GM12878 (cell line): ENCODE results near the gene GALNTL6. TPM values are rescaled to one million over a fixed set of nuclear protein-coding genes. Genes with fewer than 3 reads are reported as not detected.
A peak's percentile ranks its signal among the peaks of the same experiment; 100 is the strongest.

Source experiments
- ATAC-seq: fragments of 200-7000 bp; cut with Tn5 transposase; 3 replicates; pipeline ENCODE4 v1.9.1; 2020; ENCODE audit warnings: mild to moderate bottlenecking, moderate library complexity
- BruUV-seq: library from RNA; stranded (reverse); fragments of 400-500 nt; replicated peaks from 2 replicates; lab custom pipeline; 2021; lab: Mats Ljungman, UMichigan
- CTCF ChIA-PET: fragments of 300-600 bp; sonication (Branson Sonifier 250); formaldehyde crosslinking; extraction: SDS; loops from one replicate; lab custom pipeline; 2021; ENCODE audit warnings: inconsistent platforms; lab: Yijun Ruan, JAX
- POLR2A ChIA-PET: fragments of 350-600 bp; formaldehyde crosslinking; extraction: SDS; loops from one replicate; lab custom pipeline; 2021; ENCODE audit warnings: inconsistent platforms; lab: Charles Lee
- RAD21 ChIA-PET: fragments of 300-600 bp; sonication (Branson Sonifier 250); formaldehyde crosslinking; loops from one replicate; lab custom pipeline; 2023; ENCODE audit warnings: antibody characterized with exemption; ENCODE audit not compliant: unreplicated experiment; lab: Charles Lee
- SMC1A ChIA-PET: fragments of 300-600 bp; sonication (Branson Sonifier 250); formaldehyde crosslinking; loops from one replicate; lab custom pipeline; 2023; ENCODE audit not compliant: unreplicated experiment, uncharacterized antibody; lab: Charles Lee
- DNase-seq: peaks from one replicate; pipeline ENCODE4 v3.0.0-alpha.2; 2011; ENCODE audit warnings: low read depth, low spot score
- FAIRE-seq: peaks from 3 replicates; lab custom pipeline; 2011; peaks lifted over from hg19 to GRCh38; lab: Jason Lieb, UNC
- H2AFZ ChIP-seq: 2 replicates; pipeline ENCODE4 v1.6.0; 2011; ENCODE audit warnings: low read depth, low read length, control low read depth; ENCODE audit not compliant: control insufficient read depth
- H3K27ac ChIP-seq: 2 replicates; pipeline ENCODE4 v1.5.1; 2011; ENCODE audit warnings: control low read depth; ENCODE audit not compliant: control insufficient read depth, insufficient read depth
- H3K27me3 ChIP-seq, 2 experiments: replicated peaks in 1 of 2; 2 replicates each; pipeline versions ENCODE4 v1.6.0 to v1.6.1; 2011; ENCODE audit warnings: low read length in 1 of 2; ENCODE audit not compliant: control insufficient read depth in 2 of 2, insufficient read depth in 2 of 2
- H3K36me3 ChIP-seq, 2 experiments: 2 replicates each; pipeline ENCODE4 v1.5.1; 2011; ENCODE audit warnings: low read length in 1 of 2; ENCODE audit not compliant: control insufficient read depth in 2 of 2, insufficient read depth in 2 of 2
- H3K4me1 ChIP-seq: 2 replicates; pipeline ENCODE4 v1.6.1; 2011; ENCODE audit warnings: mild to moderate bottlenecking, low read length, moderate library complexity, mixed read lengths; ENCODE audit not compliant: control insufficient read depth, insufficient read depth
- H3K4me2 ChIP-seq: 2 replicates; pipeline ENCODE4 v1.6.0; 2011; ENCODE audit warnings: control low read depth; ENCODE audit not compliant: control insufficient read depth, insufficient read depth
- H3K4me3 ChIP-seq: fragments of 200-600 bp; sonication (generic); 2 replicates; pipeline ENCODE4 v1.5.1; 2016
- H3K79me2 ChIP-seq: 2 replicates; pipeline ENCODE4 v1.6.0; 2011; ENCODE audit warnings: low read length; ENCODE audit not compliant: control insufficient read depth, insufficient read depth
- H3K9ac ChIP-seq: 2 replicates; pipeline ENCODE4 v1.8.0; 2011; ENCODE audit warnings: low read length, control low read depth, mixed read lengths; ENCODE audit not compliant: control insufficient read depth, insufficient read depth
- H3K9me3 ChIP-seq: replicated peaks from 3 replicates; pipeline ENCODE4 v1.5.1; 2011; ENCODE audit warnings: mild to moderate bottlenecking, low read length; ENCODE audit not compliant: control insufficient read depth, insufficient read depth
- H4K20me1 ChIP-seq: 2 replicates; pipeline ENCODE4 v1.6.0; 2011; ENCODE audit not compliant: control insufficient read depth, insufficient read depth
- BCL11A ChIP-seq: IDR thresholded peaks from 2 replicates; pipeline ENCODE4 v1.6.1; 2011; ENCODE audit warnings: low read depth, low read length
- CTCF ChIP-seq, 3 experiments: IDR thresholded peaks in 2 of 3; conservative IDR thresholded peaks in 1 of 3; 2 replicates each; pipeline ENCODE4 v1.5.1; 2011; ENCODE audit warnings: low read depth in 3 of 3, low read length in 3 of 3, mild to moderate bottlenecking in 3 of 3, control low read depth in 2 of 3, moderate library complexity in 2 of 3, inconsistent platforms in 1 of 3, mixed read lengths in 1 of 3; ENCODE audit not compliant: control insufficient read depth in 2 of 3, insufficient read depth in 1 of 3; ENCODE audit errors: extremely low read depth in 1 of 3
- ESRRA ChIP-seq: IDR thresholded peaks from 2 replicates; pipeline ENCODE4 v1.6.1; 2012; ENCODE audit warnings: mild to moderate bottlenecking, low read length, improper control_type of control experiment
- KDM1A ChIP-seq: fragments of 200-600 bp; sonication (generic); IDR thresholded peaks from 2 replicates; pipeline ENCODE4 v1.6.1; 2016; ENCODE audit warnings: borderline replicate concordance
- NFYB ChIP-seq: IDR thresholded peaks from 2 replicates; pipeline ENCODE4 v1.6.1; 2011; ENCODE audit warnings: low read depth, mild to moderate bottlenecking, low read length, improper control_type of control experiment, moderate library complexity; ENCODE audit not compliant: insufficient read depth
- NKRF ChIP-seq: fragments of 450-650 bp; conservative IDR thresholded peaks from 2 replicates; pipeline ENCODE4 v1.6.1; 2017; ENCODE audit warnings: mild to moderate bottlenecking, moderate library complexity
- NRF1 ChIP-seq: conservative IDR thresholded peaks from 2 replicates; pipeline ENCODE4 v1.6.1; 2011; ENCODE audit warnings: mild to moderate bottlenecking, low read depth, low read length, improper control_type of control experiment
- PAX5 ChIP-seq: IDR thresholded peaks from 2 replicates; pipeline ENCODE4 v1.6.1; 2011; ENCODE audit warnings: low read depth, low read length, borderline replicate concordance
- RAD21 ChIP-seq: IDR thresholded peaks from 2 replicates; pipeline ENCODE4 v1.6.1; 2011; ENCODE audit warnings: mild to moderate bottlenecking, low read depth, low read length, moderate library complexity; ENCODE audit not compliant: insufficient read depth
- RELB ChIP-seq: fragments of 450-650 bp; IDR thresholded peaks from 2 replicates; pipeline ENCODE4 v1.6.1; 2017; ENCODE audit warnings: low read depth, mild to moderate bottlenecking, moderate library complexity
- SMC3 ChIP-seq: IDR thresholded peaks from 2 replicates; pipeline ENCODE4 v1.6.1; 2011; ENCODE audit warnings: low read length, improper control_type of control experiment, borderline replicate concordance
- SUPT20H ChIP-seq: IDR thresholded peaks from 2 replicates; pipeline ENCODE4 v1.6.1; 2011; ENCODE audit warnings: low read depth, mild to moderate bottlenecking, low read length, moderate library complexity, borderline replicate concordance; ENCODE audit not compliant: control insufficient read depth
- TARDBP ChIP-seq: IDR thresholded peaks from 2 replicates; pipeline ENCODE4 v1.6.1; 2016; ENCODE audit warnings: borderline replicate concordance
- USF1 ChIP-seq: IDR thresholded peaks from 2 replicates; pipeline ENCODE4 v1.6.1; 2011; ENCODE audit warnings: borderline replicate concordance, low read depth, mild to moderate bottlenecking, moderate library complexity, mixed read lengths, low read length; ENCODE audit not compliant: insufficient read depth; ENCODE audit errors: extremely low read length
- ZNF217 ChIP-seq: fragments of 450-650 bp; IDR thresholded peaks from 2 replicates; pipeline ENCODE4 v1.6.1; 2017; ENCODE audit warnings: antibody characterized with exemption, mild to moderate bottlenecking
- in situ Hi-C: fragments of 300-500 bp; cut with MboI; formaldehyde crosslinking; loops from 9 replicates; pipeline ENCODE4 v1.14.3; 2018; ENCODE audit warnings: mixed read lengths
- intact Hi-C: fragments of 100-400 bp; cut with micrococcal nuclease; formaldehyde crosslinking; loops from one replicate; pipeline ENCODE4 v1.14.2; 2022; ENCODE audit not compliant: unreplicated experiment
- polyA plus RNA-seq, 11 experiments: library from polyadenylated mRNA; depleted of rRNA in 4 of 11; unstranded in 6 of 11; stranded (reverse) in 5 of 11; fragments of >200 nt; fragmentation: Nextera tagmentation in 4 of 11; fragmentation: Illumina TruSeq in 1 of 11; extraction: Ambion mirVana in 4 of 11; extraction: Trizol in 1 of 11; gene quantifications; 1 replicate in 1 of 11; 2 replicates in 10 of 11; pipeline versions ENCODE4 v1.2.1 to v1.2.3, GENCODE V29; 2011 to 2016; ENCODE audit warnings: inconsistent platforms in 2 of 11, missing spikeins in 2 of 11, low read depth in 1 of 11
- total RNA-seq, 4 experiments: library from RNA; depleted of rRNA in 3 of 4; stranded (reverse); fragments of >200 nt in 3 of 4; fragmentation: Illumina TruSeq in 1 of 4; extraction: Trizol in 1 of 4; gene quantifications; 2 replicates each; pipeline versions ENCODE4 v1.2.1 to v1.2.3, GENCODE V29; 2013 to 2021

GALNTL6 gene
- total and polyA plus RNA-seq, 10 of the 15 experiments (the other 5 are each of a cell fraction or from before 2014, with no cell fraction given) = 0.01 to 0.29 TPM; not detected in 8

GRCh38 chr4:172202480-172203076 lies 389.4 kb downstream of the GALNTL6 start:
- ATAC-seq (peak; percentile 59), FAIRE-seq (no peak), DNase-seq (no peak)
- Histone ChIP-seq H3K9me3 (no peaks in the 10 kb centered on the region), H3K4me2 (no peak overlapping the region), H3K9ac (no peak overlapping the region), H3K4me1 (no peaks in the 10 kb centered on the region), H3K27me3 (no peaks in the 10 kb centered on the region), H3K27ac (no peak overlapping the region), H3K36me3 (no peaks in the 10 kb centered on the region), H4K20me1 (no peaks in the 10 kb centered on the region), H3K79me2 (no peaks in the 10 kb centered on the region), H3K4me3 (no peak overlapping the region), H2AFZ (no peak overlapping the region)
- intact Hi-C loops = loop anchor here (1.0 to 5.0 kb wide), 2 partner anchors 356 to 1210 kb away; no protein-coding TSS in a partner anchor
- SMC1A ChIA-PET = no interaction called here
- RAD21 ChIA-PET = no interaction called here
- CTCF ChIA-PET = interaction anchor here (0.9 kb wide), 1 partner anchor 1212 kb away, joined by 6 read pairs; no protein-coding TSS in a partner anchor
- POLR2A ChIA-PET = no interaction called here
- TF ChIP-seq NKRF = no peak
- no peak for TF ChIP-seq NRF1
- no peak for TF ChIP-seq PAX5
- no peak for TF ChIP-seq NFYB
- no peak for TF ChIP-seq BCL11A
- TF ChIP-seq SMC3 = peak; percentile 57; the same call in 1 of the 2 replicates
- no peak for TF ChIP-seq SUPT20H
- no peak for TF ChIP-seq KDM1A
- peak; percentile 45 to 51 (median 51); a peak in 5 of 6 replicates for TF ChIP-seq CTCF (IDR thresholded peaks at IDR 0.05 in 2 of 3, conservative IDR thresholded peaks at IDR 0.05 in 1 of 3; ENCODE audit: control insufficient read depth in 2 of 3, extremely low read depth in 1 of 3, insufficient read depth in 1 of 3, low read depth in 3 of 3, low read length in 3 of 3)
- TF ChIP-seq TARDBP = no peak
- peak; percentile 69 for TF ChIP-seq RAD21
- TF ChIP-seq ZNF217 = no peak
- TF ChIP-seq ESRRA = no peak
- no peak for TF ChIP-seq RELB
- no peak for TF ChIP-seq USF1
- in situ Hi-C loops = no loop called here
- no TSS peak for BruUV-seq
